ENCODE results near the gene TAS1R3. TPM values are rescaled to one million over a fixed set of nuclear protein-coding genes. Genes with fewer than 3 reads are reported as not detected.

TAS1R3 gene
- total and polyA plus RNA-seq, 2 of the 4 experiments (the other 2 are of a cell fraction), result under 0.01 to 0.05 TPM

- dilution Hi-C loops (cut with HindIII; ENCODE audit: low sequenced_read_pairs, unreplicated experiment), result no loop called here
- WGBS, 2 experiments (ENCODE audit: extremely low coverage in 2 of 2, insufficient read length in 1 of 2), result 97% methylated on average over 5 of the region's 9 CpGs; no CpG with 5 or more reads in 1 of the 2 experiments
- H4K8ac ChIP-seq (ENCODE audit: low read depth in 2 of 2, low read length in 2 of 2), result no peak overlapping the region
- H3K4me1 ChIP-seq (ENCODE audit: control insufficient read depth, insufficient read depth, low read length), result no peaks in the 10 kb centered on the region; the same call in 1 of the 2 replicates
- no peak overlapping the region for H2BK5ac ChIP-seq (ENCODE audit: low read depth, low read length, poor library complexity, severe bottlenecking)
- H4K91ac ChIP-seq (ENCODE audit: insufficient read depth, low read depth, low read length), result no peak overlapping the region
- no peak overlapping the region for H3K27ac ChIP-seq (ENCODE audit: insufficient read depth, low read length)
- no peak overlapping the region for H3K56ac ChIP-seq (ENCODE audit: extremely low read depth, insufficient read depth, low read length)
- CTCF ChIA-PET, result interaction anchor here (1.0 kb wide), 1 partner anchor 170 kb away, joined by 4 read pairs; no protein-coding TSS in a partner anchor
- in situ Hi-C loops (cut with MboI; ENCODE audit: low sequenced_read_pairs), result no loop called here
- no peak overlapping the region for H2BK120ac ChIP-seq (ENCODE audit: low read depth, low read length)
- no peaks in the 10 kb centered on the region for H3K79me1 ChIP-seq (ENCODE audit: low read depth in 1 of 2, low read length in 2 of 2)
- H2AK9ac ChIP-seq (replicated peaks; ENCODE audit: low read depth, low read length, poor library complexity), result no peak overlapping the region
- TF ChIP-seq MAFK (IDR thresholded peaks at IDR 0.05; ENCODE audit: low read depth, low read length) (no peak), CTCF (conservative IDR thresholded peaks at IDR 0.05; ENCODE audit: low read depth, low read length) (no peak), MXI1 (IDR thresholded peaks at IDR 0.05; ENCODE audit: borderline replicate concordance, low read depth, low read length) (no peak), NFE2L2 (IDR thresholded peaks at IDR 0.05; ENCODE audit: low read depth, low read length) (no peak), CHD1 (IDR thresholded peaks at IDR 0.05; ENCODE audit: low read depth, low read length) (no peak), ELK1 (IDR thresholded peaks at IDR 0.05; ENCODE audit: borderline replicate concordance, low read depth, low read length) (no peak), POLR2A (IDR thresholded peaks at IDR 0.05; ENCODE audit: low read depth, low read length) (no peak)
- H4K5ac ChIP-seq (ENCODE audit: low read depth, low read length), result no peak overlapping the region
- H3K23ac ChIP-seq (ENCODE audit: low read depth, low read length), result no peak overlapping the region
- no peak overlapping the region for H3K4me3 ChIP-seq (ENCODE audit: insufficient read depth, low read depth, low read length)
- no peak overlapping the region for H2BK15ac ChIP-seq (ENCODE audit: low read depth, low read length)
- no TSS peak for BruUV-seq (replicated peaks)
- H3K9ac ChIP-seq (ENCODE audit: low read depth, low read length), result no peak overlapping the region
- H2AK5ac ChIP-seq (ENCODE audit: low read depth, low read length), result no peak overlapping the region
- ATAC-seq (ENCODE audit: low read depth), result no peak
- no peak overlapping the region for H3K18ac ChIP-seq (ENCODE audit: low read depth, low read length)
- intact Hi-C loops (cut with micrococcal nuclease), result no loop called here
- no peaks in the 10 kb centered on the region for H3K27me3 ChIP-seq (ENCODE audit: control insufficient read depth, insufficient read depth, low read length)
- peaks cover 30% of the 10 kb centered on the region for H3K36me3 ChIP-seq (ENCODE audit: control insufficient read depth, insufficient read depth, low read length)
- H2BK20ac ChIP-seq (ENCODE audit: low read depth, low read length), result no peak overlapping the region
- no peak overlapping the region for H2AFZ ChIP-seq (replicated peaks; ENCODE audit: low read length, poor library complexity)
- no peaks in the 10 kb centered on the region for H3K9me1 ChIP-seq (ENCODE audit: insufficient read depth, low read length)
- DNase-seq, result no peak
- H3K9me3 ChIP-seq (ENCODE audit: control insufficient read depth, insufficient read depth, low read length), result no peaks in the 10 kb centered on the region
- POLR2A ChIA-PET (ENCODE audit: unreplicated experiment), result no interaction called here
- no peak overlapping the region for H3K4ac ChIP-seq (ENCODE audit: low read depth, low read length)
- H4K20me1 ChIP-seq (ENCODE audit: insufficient read depth, low read length), result peaks cover 13% of the 10 kb centered on the region
- H3K14ac ChIP-seq (replicated peaks; ENCODE audit: low read depth, low read length), result no peak overlapping the region
- no peak overlapping the region for H3K4me2 ChIP-seq (ENCODE audit: low read depth, low read length)
Measured at GRCh38 chr1:1292442-1292779, 38.7 kb upstream of the TAS1R3 start.
